DMS53 treated with DMSO at 0.1 percent for 48 hours (cell line): ENCODE measurements around the gene MFAP4.

Source experiments
- DNase-seq: peaks from one replicate; lab custom pipeline; 2025; ENCODE audit not compliant: unreplicated experiment; lab: John Stamatoyannopoulos, UW

The MFAP4 gene

GRCh38 chr17:19336938-19337711 is 49.9 kb downstream of the MFAP4 start:
- no peak for DNase-seq

- DNase-seq: no peak
These were observed 50.9 kb downstream of the MFAP4 start for GRCh38 chr17:19335951-19336631.

- no peak for DNase-seq
These were observed 52.7 kb downstream of the MFAP4 start for GRCh38 chr17:19334331-19334730.

- DNase-seq: no peak
These were observed 53.2 kb downstream of the MFAP4 start for GRCh38 chr17:19333736-19334290.
